ENCODE data around the gene EFEMP2. TPM values are rescaled to one million over a fixed set of nuclear protein-coding genes. Genes with fewer than 3 reads are reported as not detected.

EFEMP2 gene
- total RNA-seq, 1 experiment from 2014 or later = 26.2 TPM

GRCh38 chr11:65863889-65864705, 8.5 kb downstream of the EFEMP2 start:
- H2AK5ac ChIP-seq (ENCODE audit: insufficient read length, low read length) = no peak overlapping the region
- H3K27ac Mint-ChIP-seq = peak overlapping the region in 1 of 3 experiments; percentile 72; a peak in 1 of 7 replicates
- H2BK15ac ChIP-seq (ENCODE audit: low read depth, low read length) = no peak overlapping the region
- peaks cover 2% of the 10 kb centered on the region for H4K20me1 ChIP-seq (ENCODE audit: control insufficient read depth, insufficient read depth, insufficient read length)
- no peaks in the 10 kb centered on the region for H3K9me3 ChIP-seq (ENCODE audit: control insufficient read depth, low read depth, low read length)
- TF ChIP-seq CTCF (conservative IDR thresholded peaks at IDR 0.05) = no peak
- no peak overlapping the region for H2BK120ac ChIP-seq (ENCODE audit: low read depth, low read length, poor library complexity, severe bottlenecking)
- no peaks in the 10 kb centered on the region for H3K4me1 ChIP-seq (ENCODE audit: insufficient read depth, low read length)
- peaks cover 24 to 25% of the 10 kb centered on the region in 2 experiments for H3K4me1 Mint-ChIP-seq
- no peak overlapping the region for H3K23ac ChIP-seq (ENCODE audit: insufficient read length, low read depth, low read length)
- no peak overlapping the region for H3K4me2 ChIP-seq (ENCODE audit: insufficient read depth, insufficient read length, low read length)
- peaks cover 0 to 3% of the 10 kb centered on the region in 2 experiments; a peak in 1 of 5 replicates for H3K9me3 Mint-ChIP-seq
- H3K79me2 ChIP-seq (ENCODE audit: insufficient read depth, low read length) = no peaks in the 10 kb centered on the region
- no peak overlapping the region for H2AFZ ChIP-seq (ENCODE audit: low read length)
- no peak overlapping the region for H4K8ac ChIP-seq (replicated peaks; ENCODE audit: insufficient read length, low read depth, low read length)
- H2BK5ac ChIP-seq (ENCODE audit: insufficient read length, low read length) = no peak overlapping the region
- no peak overlapping the region; a peak in 1 of 5 replicates for H3K4me3 Mint-ChIP-seq
- H3K27me3 Mint-ChIP-seq (ENCODE audit: low read depth) = peaks cover 4% of the 10 kb centered on the region
- H4K5ac ChIP-seq (ENCODE audit: insufficient read length, low read depth, low read length) = no peak overlapping the region
- H3K27ac ChIP-seq (ENCODE audit: insufficient read length, low read depth, low read length) = no peak overlapping the region
- H3K9ac ChIP-seq (ENCODE audit: extremely low read depth, insufficient read length, low read length) = no peak overlapping the region
- peaks cover 24 to 41% (median 40%) of the 10 kb centered on the region in 3 experiments; a peak in 6 of 7 replicates for H3K36me3 Mint-ChIP-seq (ENCODE audit: insufficient read depth in 1 of 3, low read depth in 3 of 3)
- H3K18ac ChIP-seq (ENCODE audit: insufficient read length, low read depth, low read length) = no peak overlapping the region
- no peak overlapping the region for H3K56ac ChIP-seq (ENCODE audit: insufficient read length, low read depth, low read length)
- no peak overlapping the region for H2BK12ac ChIP-seq (ENCODE audit: insufficient read length, low read depth, low read length)
- peaks cover 12% of the 10 kb centered on the region for H3K23me2 ChIP-seq (ENCODE audit: insufficient read length, low read depth, low read length, poor library complexity, severe bottlenecking)
- H3K14ac ChIP-seq (ENCODE audit: insufficient read depth, low read length) = no peak overlapping the region
- H3K4ac ChIP-seq (ENCODE audit: low read depth, low read length) = no peak overlapping the region
- no peaks in the 10 kb centered on the region for H3K79me1 ChIP-seq (ENCODE audit: insufficient read depth, low read depth, low read length, poor library complexity, severe bottlenecking)
- no peaks in the 10 kb centered on the region; the same call in 1 of the 2 replicates for H3K27me3 ChIP-seq (ENCODE audit: insufficient read depth, low read length)
- WGBS (ENCODE audit: extremely low coverage, insufficient read length, low lambda C conversion rate) = no CpG with 5 or more reads among the region's 12 CpGs
- H3T11ph ChIP-seq (ENCODE audit: low read length) = no peak overlapping the region
- H4K91ac ChIP-seq (ENCODE audit: insufficient read length, low read depth, low read length) = no peak overlapping the region
- no peak overlapping the region for H2BK20ac ChIP-seq (ENCODE audit: low read depth, low read length, poor library complexity, severe bottlenecking)
- DNase-seq = no peak

All from H9 (cell line).